K562 (cell line): ENCODE measurements around the gene SACM1L. TPM values are rescaled to one million over a fixed set of nuclear protein-coding genes. Genes with fewer than 3 reads are reported as not detected.
A peak's percentile ranks its signal among the peaks of the same experiment; 100 is the strongest.

ENCODE experiments used
- ATAC-seq: fragments of 200-7000 bp; cut with Tn5 transposase; 3 replicates; pipeline ENCODE4 v1.9.1; 2020; ENCODE audit warnings: moderate library complexity
- BruUV-seq: library from RNA; stranded (reverse); fragments of 400-500 nt; replicated peaks from 2 replicates; lab custom pipeline; 2021; lab: Mats Ljungman, UMichigan
- CTCF ChIA-PET: fragments of 300-600 bp; formaldehyde crosslinking; extraction: SDS; loops from one replicate; lab custom pipeline; 2021; ENCODE audit warnings: low intra/inter-chr PET ratio; lab: Yijun Ruan, JAX
- POLR2A ChIA-PET: fragments of 300-600, 350-650 bp; sonication (Branson Sonifier 250); formaldehyde crosslinking; extraction: SDS; loops from one replicate; lab custom pipeline; 2021; ENCODE audit warnings: antibody characterized with exemption, inconsistent platforms; lab: Yijun Ruan, JAX
- DNase-seq, 4 experiments: peaks; one replicate each; pipeline versions ENCODE4 v3.0.0 to v3.0.0-alpha.2; 2011 to 2018; ENCODE audit warnings: low spot score in 3 of 4, mixed read lengths in 3 of 4; ENCODE audit errors: extremely low read depth in 1 of 4
- FAIRE-seq: peaks from 2 replicates; lab custom pipeline; 2011; peaks lifted over from hg19 to GRCh38; lab: Jason Lieb, UNC
- H2AFZ ChIP-seq: 2 replicates; pipeline ENCODE4 v1.6.0; 2011; ENCODE audit warnings: low read depth, low read length, control low read depth, inconsistent platforms
- H3K27ac ChIP-seq: fragments of 200-600 bp; 3 replicates; pipeline ENCODE4 v1.8.0; 2011; ENCODE audit warnings: low read depth, mild to moderate bottlenecking, control low read depth, inconsistent platforms, low read length, moderate library complexity, mixed read lengths; ENCODE audit errors: extremely low read depth
- H3K27me3 ChIP-seq, 2 experiments: fragments of 300-600 bp in 1 of 2; 2 replicates in 1 of 2; 3 replicates in 1 of 2; pipeline versions ENCODE4 v1.6.0 to v1.8.0; 2011; ENCODE audit warnings: inconsistent platforms in 2 of 2, low read length in 2 of 2, mild to moderate bottlenecking in 1 of 2, mixed read lengths in 1 of 2, moderate library complexity in 1 of 2; ENCODE audit not compliant: control insufficient read depth in 2 of 2, insufficient read depth in 2 of 2
- H3K36me3 ChIP-seq: fragments of 300-600 bp; 3 replicates; pipeline ENCODE4 v1.8.0; 2011; ENCODE audit warnings: mild to moderate bottlenecking, low read length, inconsistent platforms; ENCODE audit not compliant: control insufficient read depth, insufficient read depth
- H3K4me1 ChIP-seq, 2 experiments: fragments of 200-600 bp in 1 of 2; replicated peaks in 1 of 2; 2 replicates in 1 of 2; 3 replicates in 1 of 2; pipeline versions ENCODE4 v1.5.1 to v1.8.0; 2011; ENCODE audit warnings: inconsistent platforms in 2 of 2, low read length in 2 of 2, mild to moderate bottlenecking in 1 of 2, mixed read lengths in 1 of 2, moderate library complexity in 1 of 2; ENCODE audit not compliant: control insufficient read depth in 2 of 2, insufficient read depth in 2 of 2
- H3K4me2 ChIP-seq: 2 replicates; pipeline ENCODE4 v1.6.1; 2011; ENCODE audit warnings: low read length, control low read depth, inconsistent platforms, mixed read lengths; ENCODE audit not compliant: insufficient read depth
- H3K4me3 ChIP-seq: fragments of 200-600 bp; sonication (generic), shearing (Covaris generic); 2 replicates; pipeline ENCODE4 v1.5.1; 2016; ENCODE audit warnings: control low read depth, inconsistent platforms
- H3K79me2 ChIP-seq: fragments of 200-600 bp; 3 replicates; pipeline ENCODE4 v1.8.0; 2011; ENCODE audit warnings: low read length, inconsistent platforms; ENCODE audit not compliant: control insufficient read depth, insufficient read depth
- H3K9ac ChIP-seq, 2 experiments: 2 replicates each; pipeline versions ENCODE4 v1.6.0 to v1.6.1; 2011; ENCODE audit warnings: low read depth in 2 of 2, low read length in 2 of 2, control low read depth in 1 of 2, inconsistent platforms in 1 of 2, mild to moderate bottlenecking in 1 of 2, mixed read lengths in 1 of 2; ENCODE audit not compliant: insufficient read depth in 1 of 2
- H3K9me1 ChIP-seq: one replicate; pipeline ENCODE4 v1.6.0; 2011; ENCODE audit warnings: inconsistent platforms, mild to moderate bottlenecking, low read length, moderate library complexity; ENCODE audit not compliant: control insufficient read depth, insufficient read depth
- H3K9me3 ChIP-seq: replicated peaks from 2 replicates; pipeline ENCODE4 v1.5.1; 2011; ENCODE audit warnings: low read depth, low read length, inconsistent platforms; ENCODE audit not compliant: control insufficient read depth, insufficient read depth
- H4K20me1 ChIP-seq: replicated peaks from 2 replicates; pipeline ENCODE4 v1.6.1; 2011; ENCODE audit warnings: low read length, inconsistent platforms, mixed read lengths; ENCODE audit not compliant: control insufficient read depth, insufficient read depth
- JUNB ChIP-seq: fragments of 450-650 bp; formaldehyde crosslinking; conservative IDR thresholded peaks from 2 replicates; pipeline ENCODE4 v1.4.0; 2020; ENCODE audit warnings: mild to moderate bottlenecking
- MAFG ChIP-seq: fragments of 450-650 bp; conservative IDR thresholded peaks from 2 replicates; pipeline ENCODE4 v1.6.1; 2016; ENCODE audit warnings: missing genetic modification characterization, missing compliant biosample characterization
- MCM2 ChIP-seq: fragments of 450-650 bp; IDR thresholded peaks from 2 replicates; pipeline ENCODE4 v1.6.1; 2017; ENCODE audit warnings: low read depth, mild to moderate bottlenecking
- MEIS2 ChIP-seq: fragments of 450-650 bp; IDR thresholded peaks from 2 replicates; pipeline ENCODE4 v1.6.1; 2014; ENCODE audit warnings: mild to moderate bottlenecking; ENCODE audit not compliant: partially characterized antibody
- PTTG1 ChIP-seq: fragments of 450-650 bp; IDR thresholded peaks from 2 replicates; pipeline ENCODE4 v1.6.1; 2016; ENCODE audit warnings: low read depth, mild to moderate bottlenecking, missing genetic modification characterization, missing compliant biosample characterization
- RBM22 ChIP-seq: fragments of 200-400 bp; formaldehyde crosslinking; IDR thresholded peaks from 2 replicates; pipeline ENCODE4 v1.6.1; 2018; ENCODE audit warnings: low read length, low read depth; ENCODE audit not compliant: poor library complexity, severe bottlenecking
- SPI1 ChIP-seq: IDR thresholded peaks from 2 replicates; pipeline ENCODE4 v1.6.1; 2011; ENCODE audit warnings: low read depth, low read length, control low read depth, borderline replicate concordance
- STAG1 ChIP-seq: sonication (generic); formaldehyde crosslinking; IDR thresholded peaks from 2 replicates; pipeline ENCODE4 v1.5.0; 2020; ENCODE audit warnings: missing genetic modification reagents, borderline replicate concordance
- TGIF2 ChIP-seq: sonication (generic); formaldehyde crosslinking; IDR thresholded peaks from 2 replicates; pipeline ENCODE4 v1.8.1; 2022; ENCODE audit warnings: mild to moderate bottlenecking, missing genetic modification reagents, moderate library complexity
- ZNF134 ChIP-seq: fragments of 250-450 bp; sonication (Bioruptor Pico); conservative IDR thresholded peaks from 2 replicates; pipeline ENCODE4 v1.4.0; 2020
- ZNF41 ChIP-seq: fragments of 250-450 bp; sonication (Bioruptor Pico); conservative IDR thresholded peaks from 2 replicates; pipeline ENCODE4 v1.4.0; 2020; ENCODE audit warnings: mild to moderate bottlenecking
- ZNF707 ChIP-seq: fragments of 250-450 bp; sonication (Bioruptor Pico); conservative IDR thresholded peaks from 2 replicates; pipeline ENCODE4 v1.8.0; 2022; ENCODE audit warnings: inconsistent platforms, mild to moderate bottlenecking, moderate library complexity
- ZNF785 ChIP-seq: fragments of 250-450 bp; sonication (Bioruptor Pico); IDR thresholded peaks from 2 replicates; pipeline ENCODE4 v1.4.0; 2020; ENCODE audit warnings: mild to moderate bottlenecking
- ZZZ3 ChIP-seq: fragments of 450-650 bp; IDR thresholded peaks from 2 replicates; pipeline ENCODE4 v1.6.1; 2016; ENCODE audit warnings: antibody characterized with exemption, mild to moderate bottlenecking, moderate library complexity
- WGBS: fragments of 100-300 bp; shearing (Covaris generic); methylation state at CpG from one replicate; pipeline ENCODE4 v1.1.6; 2016; ENCODE audit warnings: low coverage, mixed read lengths; ENCODE audit not compliant: insufficient coverage; ENCODE audit errors: missing lambda C conversion rate; 5-methylcytosine and 5-hydroxymethylcytosine counted together
- in situ Hi-C: fragments of 300-500 bp; cut with MboI; formaldehyde crosslinking; loops from 4 replicates; pipeline ENCODE4 v1.15.0; 2018; ENCODE audit warnings: inconsistent platforms, mixed read lengths
- intact Hi-C: fragments of 100-400 bp; cut with micrococcal nuclease; formaldehyde crosslinking; loops from 2 replicates; pipeline ENCODE4 v1.14.2; 2022
- polyA plus RNA-seq, 8 experiments: library from polyadenylated mRNA; depleted of rRNA in 4 of 8; stranded (reverse) in 5 of 8; unstranded in 3 of 8; fragments of >200 nt; fragmentation: Nextera tagmentation in 2 of 8; fragmentation: Illumina TruSeq in 1 of 8; extraction: Ambion mirVana in 2 of 8; extraction: Trizol in 1 of 8; gene quantifications; 2 replicates each; pipeline versions ENCODE4 v1.2.1 to v1.2.3, GENCODE V29; 2011 to 2014; ENCODE audit warnings: inconsistent platforms in 1 of 8, missing spikeins in 1 of 8
- total RNA-seq, 7 experiments: library from RNA; depleted of rRNA in 6 of 7; stranded (reverse); fragments of >200 nt in 6 of 7; fragmentation: Illumina TruSeq in 2 of 7; extraction: Trizol in 2 of 7; gene quantifications; 2 replicates each; pipeline versions ENCODE4 v1.2.1 to v1.2.3, GENCODE V29; 2011 to 2021; ENCODE audit warnings: low replicate concordance in 1 of 7
- TF ChIP-seq, protein P1 (sequence below), 2 experiments: fragments of 250-450 bp in 1 of 2; fragments of 450-650 bp in 1 of 2; sonication (Bioruptor Pico) in 1 of 2; IDR thresholded peaks; 2 replicates each; pipeline versions ENCODE4 v1.6.1 to v1.8.0; 2016 to 2021; ENCODE audit warnings: mild to moderate bottlenecking in 2 of 2, moderate library complexity in 2 of 2, missing compliant biosample characterization in 1 of 2, missing genetic modification characterization in 1 of 2
- TF ChIP-seq, protein P2 (sequence below), 2 experiments: fragments of 450-650 bp; conservative IDR thresholded peaks; 2 replicates each; pipeline ENCODE4 v1.6.1; 2017; ENCODE audit warnings: mild to moderate bottlenecking in 2 of 2, moderate library complexity in 2 of 2
- TF ChIP-seq, protein P3 (sequence below): fragments of 450-650 bp; conservative IDR thresholded peaks from 2 replicates; pipeline ENCODE4 v1.6.1; 2016; ENCODE audit warnings: missing genetic modification characterization, low read depth, mild to moderate bottlenecking, missing compliant biosample characterization, moderate library complexity

Gene SACM1L
- total and polyA plus RNA-seq, 9 of the 15 experiments (the other 6 are each of a cell fraction or from before 2014, with no cell fraction given), result 25.7 to 67.2 (median 40.3) TPM

DNA sequence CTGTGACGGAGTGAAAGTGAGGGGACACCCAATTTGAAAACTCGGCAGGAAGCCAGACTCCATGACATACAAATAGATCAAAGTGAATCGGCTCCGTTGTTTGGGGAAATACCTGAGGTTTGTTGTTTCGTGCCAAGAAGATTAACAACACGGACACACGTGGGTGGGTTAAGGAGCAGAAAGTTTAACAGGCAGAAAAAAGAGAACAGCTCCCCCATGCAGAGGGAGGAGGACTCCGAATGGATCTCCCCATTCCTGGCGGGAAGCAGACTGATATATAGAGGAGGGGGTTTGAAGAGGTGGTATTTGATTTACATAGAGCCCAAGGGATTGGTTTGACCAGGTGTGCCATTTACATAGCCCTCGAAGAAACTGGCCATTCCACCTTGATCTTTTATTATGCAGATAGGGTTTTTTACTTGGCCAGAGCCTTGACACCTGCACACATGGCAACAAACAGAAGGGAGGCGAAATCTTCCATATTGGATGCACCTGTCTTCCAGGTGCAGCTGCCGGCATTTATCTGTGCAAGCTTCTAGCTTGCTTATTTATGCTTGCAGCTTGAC lies 4.8 kb upstream of the SACM1L start:
- Histone ChIP-seq H3K27me3 (no peaks in the 10 kb centered on the region), H4K20me1 (no peaks in the 10 kb centered on the region), H3K4me3 (no peak overlapping the region), H2AFZ (peak overlapping the region; percentile 61), H3K9ac (peak overlapping the region in 1 of 2 experiments; percentile 66; a peak in 1 of 4 replicates), H3K9me3 (0 out of 2 replicates have a peak, but pooled peaks cover 3% of the 10 kb centered on the region), H3K79me2 (peaks cover 2% of the 10 kb centered on the region), H3K4me2 (peak overlapping the region; percentile 40), H3K9me1 (no peaks in the 10 kb centered on the region), H3K27ac (peak overlapping the region; percentile 24; the same call in 2 of the 3 replicates), H3K36me3 (no peaks in the 10 kb centered on the region), H3K4me1 (peaks cover 1 to 9% of the 10 kb centered on the region in 2 experiments; a peak in 4 of 5 replicates)
- BruUV-seq, result no TSS peak
- in situ Hi-C loops (no loop called here), intact Hi-C loops (no loop called here)
- WGBS, result 41% methylated on average over 12 of the region's 12 CpGs
- ATAC-seq, result no peak
- CTCF ChIA-PET, result no interaction called here
- no peak for FAIRE-seq
- POLR2A ChIA-PET, result interaction anchor here (0.6 to 1.3 kb wide), 3 partner anchors 11 to 259 kb away, joined by 3 to 4 read pairs (median 4); no protein-coding TSS in a partner anchor
- peak in 1 of 4 experiments; percentile 45 for DNase-seq
- TF ChIP-seq ZNF707 (CRISPR knock-in tag), result no peak
- no peak for TF ChIP-seq ZNF134 (CRISPR knock-in tag)
- no peak for TF ChIP-seq PTTG1 (tag)
- TF ChIP-seq ZZZ3, result no peak
- TF ChIP-seq SPI1, result no peak
- TF ChIP-seq JUNB (CRISPR knock-in tag), result no peak
- TF ChIP-seq MEIS2, result peak; percentile 34
- TF ChIP-seq ZNF785 (CRISPR knock-in tag), result no peak
- TF ChIP-seq STAG1 (CRISPR knock-in tag), result no peak
- no peak for TF ChIP-seq MAFG (tag)
- TF ChIP-seq RBM22, result no peak
- TF ChIP-seq, protein P1, sequence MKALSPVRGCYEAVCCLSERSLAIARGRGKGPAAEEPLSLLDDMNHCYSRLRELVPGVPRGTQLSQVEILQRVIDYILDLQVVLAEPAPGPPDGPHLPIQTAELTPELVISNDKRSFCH (CRISPR knock-in tag; IDR thresholded peaks at IDR 0.05), result no peak
- TF ChIP-seq, protein P1 (tag; IDR thresholded peaks at IDR 0.05), result no peak
- TF ChIP-seq, protein P2, sequence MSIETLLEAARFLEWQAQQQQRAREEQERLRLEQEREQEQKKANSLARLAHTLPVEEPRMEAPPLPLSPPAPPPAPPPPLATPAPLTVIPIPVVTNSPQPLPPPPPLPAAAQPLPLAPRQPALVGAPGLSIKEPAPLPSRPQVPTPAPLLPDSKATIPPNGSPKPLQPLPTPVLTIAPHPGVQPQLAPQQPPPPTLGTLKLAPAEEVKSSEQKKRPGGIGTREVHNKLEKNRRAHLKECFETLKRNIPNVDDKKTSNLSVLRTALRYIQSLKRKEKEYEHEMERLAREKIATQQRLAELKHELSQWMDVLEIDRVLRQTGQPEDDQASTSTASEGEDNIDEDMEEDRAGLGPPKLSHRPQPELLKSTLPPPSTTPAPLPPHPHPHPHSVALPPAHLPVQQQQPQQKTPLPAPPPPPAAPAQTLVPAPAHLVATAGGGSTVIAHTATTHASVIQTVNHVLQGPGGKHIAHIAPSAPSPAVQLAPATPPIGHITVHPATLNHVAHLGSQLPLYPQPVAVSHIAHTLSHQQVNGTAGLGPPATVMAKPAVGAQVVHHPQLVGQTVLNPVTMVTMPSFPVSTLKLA (conservative IDR thresholded peaks at IDR 0.05), result peak in 1 of 2 experiments; percentile 37; a peak in 2 of 4 replicates
- no peak for TF ChIP-seq MCM2
- TF ChIP-seq ZNF41 (CRISPR knock-in tag), result no peak
- TF ChIP-seq TGIF2 (CRISPR knock-in tag), result no peak
- TF ChIP-seq, protein P3, sequence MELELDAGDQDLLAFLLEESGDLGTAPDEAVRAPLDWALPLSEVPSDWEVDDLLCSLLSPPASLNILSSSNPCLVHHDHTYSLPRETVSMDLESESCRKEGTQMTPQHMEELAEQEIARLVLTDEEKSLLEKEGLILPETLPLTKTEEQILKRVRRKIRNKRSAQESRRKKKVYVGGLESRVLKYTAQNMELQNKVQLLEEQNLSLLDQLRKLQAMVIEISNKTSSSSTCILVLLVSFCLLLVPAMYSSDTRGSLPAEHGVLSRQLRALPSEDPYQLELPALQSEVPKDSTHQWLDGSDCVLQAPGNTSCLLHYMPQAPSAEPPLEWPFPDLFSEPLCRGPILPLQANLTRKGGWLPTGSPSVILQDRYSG, result no peak
